ENCODE measurements around the gene MARCHF10.

Gene MARCHF10

DNA sequence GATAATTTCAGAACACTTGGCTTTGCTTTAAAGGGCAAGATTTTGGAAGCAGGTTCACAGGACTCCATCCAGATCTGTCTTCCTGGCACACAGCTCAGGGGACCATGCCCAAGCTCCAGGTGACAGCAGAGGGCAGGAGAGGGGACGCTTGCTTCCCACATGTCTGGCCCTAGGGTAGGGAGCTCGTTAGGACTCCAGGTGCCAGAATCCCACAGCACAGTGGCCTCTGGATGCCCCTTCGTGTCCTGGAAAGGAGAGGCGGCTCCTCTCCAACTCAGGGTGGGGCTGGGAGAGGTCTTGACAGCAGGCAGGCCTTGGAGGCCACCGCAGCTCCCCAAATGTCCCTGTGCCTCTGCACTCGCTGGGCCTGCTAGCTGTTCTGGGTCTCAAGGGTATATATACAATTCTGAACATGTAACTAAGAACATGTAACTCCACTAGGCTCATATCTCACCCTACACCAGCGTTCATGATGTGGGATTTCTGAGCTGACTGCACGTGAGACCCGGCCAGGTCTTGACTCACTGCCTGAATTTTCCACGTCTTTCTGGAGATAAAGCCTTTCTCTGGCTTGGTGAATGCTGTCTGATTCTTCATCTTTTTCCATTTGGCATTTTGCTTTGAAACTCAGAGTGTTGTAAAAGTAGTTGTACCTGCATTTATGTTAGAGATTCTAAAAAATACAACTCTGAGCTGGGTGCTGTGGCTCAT, 52.8 kb downstream of the MARCHF10 start:
- in situ Hi-C loops (cut with HindIII; ENCODE audit: low sequenced_read_pairs) = no loop called here

- in situ Hi-C loops (cut with HindIII; ENCODE audit: low sequenced_read_pairs) = no loop called here
These were observed 53.5 kb downstream of the MARCHF10 start for GRCh38 chr17:62754631-62755030.

GRCh38 chr17:62753562-62753961, 54.6 kb downstream of the MARCHF10 start:
- in situ Hi-C loops (cut with HindIII; ENCODE audit: low sequenced_read_pairs) = no loop called here

- in situ Hi-C loops (cut with HindIII; ENCODE audit: low sequenced_read_pairs) = no loop called here
These were observed 56.9 kb downstream of the MARCHF10 start for GRCh38 chr17:62751060-62751691.

- in situ Hi-C loops (cut with HindIII; ENCODE audit: low sequenced_read_pairs) = no loop called here
These were observed 57.5 kb downstream of the MARCHF10 start for GRCh38 chr17:62750631-62751051.

DNA sequence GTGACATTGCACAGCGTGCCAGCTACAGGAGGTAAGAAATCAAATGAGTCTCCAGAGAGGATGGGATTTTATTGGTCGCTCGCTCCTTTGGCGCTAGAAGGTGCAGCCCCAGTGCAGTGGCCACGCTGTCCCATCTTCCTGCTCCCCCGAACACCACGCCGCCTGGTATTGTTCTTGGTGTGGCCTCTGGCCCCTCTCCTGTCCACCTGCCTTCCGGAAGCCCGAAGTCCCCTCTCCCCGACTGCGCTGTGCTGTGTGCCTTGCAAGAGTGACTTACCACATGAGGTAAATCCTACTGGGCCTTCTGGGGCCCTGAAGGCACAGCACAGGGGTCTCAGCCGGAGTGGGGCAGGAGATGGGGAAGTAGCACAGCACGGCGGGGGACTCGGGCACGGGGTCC, 58.2 kb downstream of the MARCHF10 start:
- in situ Hi-C loops (cut with HindIII; ENCODE audit: low sequenced_read_pairs) = no loop called here

DNA sequence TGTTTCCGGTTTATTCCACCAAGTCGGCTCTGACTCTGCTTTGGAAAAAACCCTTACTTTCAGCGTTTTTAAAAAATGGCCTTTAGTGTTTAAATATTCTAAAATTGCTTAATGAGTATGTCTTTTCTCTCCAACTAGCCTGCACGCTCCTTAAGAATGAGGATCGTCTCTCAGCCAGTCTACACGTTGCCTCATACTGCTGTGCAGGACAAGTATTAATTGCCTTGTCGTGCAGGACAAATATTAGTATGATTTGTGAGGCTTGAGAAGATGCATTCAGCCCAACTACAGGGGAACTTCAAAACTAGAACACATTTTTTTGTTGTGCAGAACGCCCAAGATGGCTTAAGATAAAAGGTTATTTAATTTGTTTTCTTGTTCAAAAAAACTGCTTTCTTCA, 61.2 kb downstream of the MARCHF10 start:
- in situ Hi-C loops (cut with HindIII; ENCODE audit: low sequenced_read_pairs) = no loop called here

DNA sequence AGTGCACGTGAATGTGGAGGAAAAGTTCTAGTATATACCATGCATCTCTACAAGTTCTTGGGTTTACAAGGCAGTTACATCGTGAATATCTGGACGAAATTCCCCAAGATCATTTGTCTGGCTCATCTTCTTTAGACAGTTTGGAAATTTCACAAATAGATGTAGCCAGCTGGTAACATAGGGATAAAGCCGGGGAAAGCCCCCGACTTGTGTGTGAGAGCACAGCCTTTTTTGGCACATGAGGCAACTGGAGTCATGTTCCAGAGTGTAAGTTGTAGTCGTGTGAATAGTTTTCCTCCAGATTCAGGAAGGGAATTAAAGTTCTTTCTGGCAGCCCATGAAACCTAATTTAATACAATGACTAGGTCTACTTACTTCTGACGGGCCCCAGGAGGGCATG, 62.3 kb downstream of the MARCHF10 start:
- in situ Hi-C loops (cut with HindIII; ENCODE audit: low sequenced_read_pairs) = no loop called here

GRCh38 chr17:62744259-62744658, 63.9 kb downstream of the MARCHF10 start:
- in situ Hi-C loops (cut with HindIII; ENCODE audit: low sequenced_read_pairs) = no loop called here

DNA sequence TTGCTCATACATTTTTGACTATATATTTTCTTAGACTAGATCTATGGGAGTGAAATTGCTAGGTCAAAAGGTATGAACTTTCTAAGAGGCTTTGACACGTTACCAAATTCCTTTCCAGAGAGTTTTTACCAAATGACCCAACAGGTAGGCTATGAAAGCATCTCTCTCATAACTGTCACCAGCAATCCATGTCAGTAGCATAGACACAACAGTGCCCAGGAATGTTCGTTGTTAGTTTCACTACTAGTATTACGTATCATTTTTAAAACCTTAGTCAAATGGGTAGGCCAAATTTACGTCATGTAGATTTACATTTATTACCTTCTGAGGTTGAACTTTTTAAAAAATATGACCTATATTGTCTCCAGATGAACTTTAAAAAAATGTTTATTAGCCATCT, 66.8 kb downstream of the MARCHF10 start:
- in situ Hi-C loops (cut with HindIII; ENCODE audit: low sequenced_read_pairs) = no loop called here

DNA sequence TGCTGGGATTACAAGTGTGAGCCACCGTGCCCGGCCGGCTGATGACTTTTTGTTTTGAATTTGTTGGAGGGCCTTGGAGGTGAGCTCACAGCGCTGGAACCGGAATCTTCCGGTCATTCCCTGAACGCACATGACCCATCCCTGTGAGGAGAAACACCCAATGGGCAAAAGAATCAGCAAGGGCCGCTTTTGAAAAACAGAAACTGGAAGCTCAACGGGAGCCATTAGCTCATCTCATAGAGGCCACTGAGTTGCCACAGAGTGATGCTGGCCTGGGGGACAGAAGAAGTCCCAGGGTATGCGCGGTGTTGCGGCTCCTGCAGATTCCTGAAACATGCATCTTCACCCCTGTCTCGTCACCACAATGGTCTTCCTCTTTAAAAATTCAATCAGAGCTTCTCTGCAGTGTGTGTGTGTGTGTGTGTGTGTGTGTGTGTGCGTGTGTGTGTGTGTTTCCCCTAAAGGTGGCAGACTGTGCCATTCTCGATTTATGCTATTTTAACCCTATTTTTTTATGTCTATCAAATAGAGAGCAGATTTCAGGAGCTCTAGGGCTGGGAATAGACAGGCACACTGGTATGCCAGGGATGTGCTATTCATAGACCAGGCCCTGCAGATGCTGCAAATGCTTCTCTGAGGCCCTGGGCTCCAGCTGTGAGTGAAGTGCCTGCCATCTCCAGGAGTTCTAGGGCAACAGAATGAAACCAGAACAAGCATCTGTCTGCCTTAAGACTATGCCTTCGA, 68.3 kb downstream of the MARCHF10 start:
- in situ Hi-C loops (cut with HindIII; ENCODE audit: low sequenced_read_pairs) = no loop called here

DNA sequence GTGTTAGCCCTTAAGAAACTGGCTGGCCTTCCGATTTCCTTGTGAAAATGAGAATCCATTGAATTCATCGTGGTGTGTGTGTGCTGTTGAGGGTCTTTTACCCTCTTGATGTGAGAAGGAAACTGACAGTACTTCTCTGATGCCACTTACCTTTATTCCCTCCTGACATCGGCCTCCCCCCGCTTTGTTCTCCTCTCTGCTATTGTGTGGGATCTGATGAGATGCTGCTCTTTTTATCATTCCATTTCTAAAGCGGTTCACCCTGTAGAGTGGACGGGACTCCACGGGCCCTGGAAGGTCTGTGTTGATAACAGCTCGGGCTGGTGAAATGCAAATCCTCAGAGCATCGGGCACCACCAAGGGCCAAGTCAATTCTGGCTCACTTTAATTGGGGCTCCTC, 69.8 kb downstream of the MARCHF10 start:
- in situ Hi-C loops (cut with HindIII; ENCODE audit: low sequenced_read_pairs) = no loop called here

GRCh38 chr17:62737513-62737912, 70.6 kb downstream of the MARCHF10 start:
- in situ Hi-C loops (cut with HindIII; ENCODE audit: low sequenced_read_pairs) = no loop called here

- in situ Hi-C loops (cut with HindIII; ENCODE audit: low sequenced_read_pairs) = no loop called here
These were observed 73.0 kb downstream of the MARCHF10 start for GRCh38 chr17:62735044-62735651.

GRCh38 chr17:62732125-62732524, 76.0 kb downstream of the MARCHF10 start:
- in situ Hi-C loops (cut with HindIII; ENCODE audit: low sequenced_read_pairs) = no loop called here

- in situ Hi-C loops (cut with HindIII; ENCODE audit: low sequenced_read_pairs) = no loop called here
These were observed 80.0 kb downstream of the MARCHF10 start for GRCh38 chr17:62727916-62728672.

- in situ Hi-C loops (cut with HindIII; ENCODE audit: low sequenced_read_pairs) = no loop called here
These were observed 82.3 kb downstream of the MARCHF10 start for GRCh38 chr17:62725791-62726249.

DNA sequence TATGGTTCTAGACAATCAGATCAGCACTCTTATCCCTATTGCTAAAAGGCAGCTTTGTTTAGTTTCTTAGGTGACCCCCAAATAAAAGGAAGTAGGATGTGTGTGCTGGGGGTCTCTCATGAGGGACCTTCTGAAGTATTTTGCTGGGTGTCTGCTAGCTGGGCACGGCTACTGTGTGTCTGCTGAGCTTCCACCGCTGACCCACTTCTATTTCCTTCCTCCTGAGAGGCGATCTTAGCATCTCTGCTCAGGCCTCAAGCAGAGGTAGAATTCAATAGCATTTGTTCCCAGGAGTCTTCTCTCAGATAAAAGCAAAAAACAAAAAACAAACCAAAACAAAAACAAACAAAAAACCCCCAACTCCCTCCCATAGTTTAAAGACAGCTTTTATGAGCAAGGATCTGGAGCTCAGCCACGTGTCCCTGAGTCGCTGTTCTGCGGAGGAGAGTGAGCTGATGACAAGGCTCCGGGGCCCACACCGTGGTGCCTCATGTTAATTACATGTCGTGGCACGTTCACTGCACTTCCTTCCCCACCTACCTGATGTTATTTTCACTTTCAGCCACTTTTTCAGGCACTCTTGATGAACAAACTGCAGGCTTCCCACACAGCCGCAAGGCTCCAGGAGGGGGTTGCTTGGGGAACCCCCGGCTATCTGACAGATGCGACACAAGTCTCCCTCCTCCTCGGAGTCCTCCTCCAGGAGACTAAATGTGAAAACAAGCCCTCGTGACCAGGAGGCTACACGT, 83.5 kb downstream of the MARCHF10 start:
- in situ Hi-C loops (cut with HindIII; ENCODE audit: low sequenced_read_pairs) = no loop called here

DNA sequence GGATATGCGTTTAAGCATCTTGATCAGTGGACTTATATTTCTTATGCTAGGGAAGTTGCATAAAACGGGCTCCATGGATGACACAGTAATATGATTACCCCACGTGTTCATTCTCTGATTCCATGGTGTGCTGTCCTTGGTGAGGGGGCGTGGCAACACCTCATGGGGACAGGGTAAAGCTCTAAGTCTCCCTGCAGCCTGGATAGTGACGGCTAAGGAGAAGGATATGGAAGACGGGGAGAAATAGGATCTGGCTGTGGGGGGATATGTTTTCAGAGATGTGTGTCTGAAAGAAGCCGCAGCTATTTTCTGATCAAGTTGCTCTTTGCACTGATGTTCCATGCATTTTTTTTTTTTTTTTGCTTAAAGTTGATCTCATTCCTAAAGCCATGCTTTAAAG, 84.3 kb downstream of the MARCHF10 start:
- in situ Hi-C loops (cut with HindIII; ENCODE audit: low sequenced_read_pairs) = no loop called here

DNA sequence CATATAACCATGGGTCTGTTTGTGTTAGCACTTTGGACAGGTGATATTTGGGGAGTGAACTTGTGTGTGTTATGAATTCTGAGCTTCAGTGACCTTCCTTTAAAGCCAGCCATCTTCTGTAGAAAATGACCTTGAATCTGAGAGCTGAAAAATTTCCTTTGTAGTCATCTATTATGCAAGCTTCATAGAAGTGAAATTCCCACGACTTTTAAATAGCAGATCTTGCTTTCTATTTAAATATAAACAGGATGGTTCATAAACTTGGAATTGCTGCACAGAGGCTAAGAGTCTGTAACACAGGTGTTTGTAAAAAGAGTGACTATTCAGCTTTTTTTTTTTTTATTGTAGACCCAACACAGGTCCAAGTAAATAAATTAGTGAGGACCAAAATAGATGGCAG, 85.5 kb downstream of the MARCHF10 start:
- in situ Hi-C loops (cut with HindIII; ENCODE audit: low sequenced_read_pairs) = no loop called here

All from DLD1 (cell line).